Neural cell (in vitro differentiated cells): ENCODE measurements around the gene HCN1. TPM values are rescaled to one million over a fixed set of nuclear protein-coding genes. Genes with fewer than 3 reads are reported as not detected.

Experiments used
- H2AFZ ChIP-seq: fragments of 200-600, 300-800 bp; sonication (generic), shearing (Covaris generic); 2 replicates; pipeline ENCODE4 v1.6.0; 2014; ENCODE audit warnings: low read depth, mild to moderate bottlenecking, antibody characterized with exemption, low read length, moderate library complexity
- H3F3A ChIP-seq: fragments of 200-600 bp; shearing (Covaris generic); 2 replicates; pipeline ENCODE4 v1.6.1; 2016; ENCODE audit warnings: mild to moderate bottlenecking, moderate library complexity, mixed read lengths, antibody characterized with exemption, low read length; ENCODE audit not compliant: insufficient read depth, poor library complexity, severe bottlenecking
- H3K27ac ChIP-seq: fragments of 200-600, 300-800 bp; sonication (generic), shearing (Covaris generic); 2 replicates; pipeline ENCODE4 v1.5.1; 2014; ENCODE audit warnings: mild to moderate bottlenecking, low read length, moderate library complexity
- H3K27me3 ChIP-seq: fragments of 300-800, 200-600 bp; sonication (generic), shearing (Covaris generic); 2 replicates; pipeline ENCODE4 v1.6.0; 2014; ENCODE audit warnings: mild to moderate bottlenecking, low read depth, low read length, moderate library complexity; ENCODE audit not compliant: insufficient read depth
- H3K36me3 ChIP-seq: fragments of 300-800, 200-600 bp; sonication (generic), shearing (Covaris generic); 2 replicates; pipeline ENCODE4 v1.5.1; 2014; ENCODE audit warnings: mild to moderate bottlenecking, antibody characterized with exemption, low read length, moderate library complexity; ENCODE audit not compliant: insufficient read depth
- H3K4me2 ChIP-seq: fragments of 300-800, 200-600 bp; sonication (generic), shearing (Covaris generic); 2 replicates; pipeline ENCODE4 v1.6.0; 2014; ENCODE audit warnings: mild to moderate bottlenecking, low read length
- H3K4me3 ChIP-seq: fragments of 300-800, 200-600 bp; sonication (generic), shearing (Covaris generic); 2 replicates; pipeline ENCODE4 v1.5.1; 2014; ENCODE audit warnings: mild to moderate bottlenecking, low read length, moderate library complexity
- H3K79me2 ChIP-seq: fragments of 200-600 bp; shearing (Covaris generic); replicated peaks from 2 replicates; pipeline ENCODE4 v1.6.0; 2014; ENCODE audit warnings: mild to moderate bottlenecking, low read length, moderate library complexity; ENCODE audit not compliant: insufficient read depth
- H3K9ac ChIP-seq: fragments of 300-800, 200-600 bp; sonication (generic), shearing (Covaris generic); 2 replicates; pipeline ENCODE4 v1.6.1; 2016; ENCODE audit warnings: mild to moderate bottlenecking, low read length, mixed read lengths
- H3K9me2 ChIP-seq: fragments of 200-600 bp; shearing (Covaris generic); 2 replicates; pipeline ENCODE4 v1.6.1; 2016; ENCODE audit warnings: mild to moderate bottlenecking, low read length, mixed read lengths; ENCODE audit not compliant: insufficient read depth
- H3K9me3 ChIP-seq: fragments of 200-600, 300-800 bp; sonication (generic), shearing (Covaris generic); 2 replicates; pipeline ENCODE4 v1.6.1; 2016; ENCODE audit warnings: mild to moderate bottlenecking, mixed run types, low read length, moderate library complexity, mixed read lengths
- H4K20me1 ChIP-seq: fragments of 200-600 bp; shearing (Covaris generic); 2 replicates; pipeline ENCODE4 v1.6.1; 2016; ENCODE audit warnings: mild to moderate bottlenecking, mixed run types; ENCODE audit not compliant: insufficient read depth
- EP300 ChIP-seq: fragments of 450-650 bp; conservative IDR thresholded peaks from 2 replicates; pipeline ENCODE4 v1.6.1; 2014; ENCODE audit warnings: antibody characterized with exemption, mild to moderate bottlenecking, moderate library complexity; ENCODE audit not compliant: poor library complexity, severe bottlenecking
- EZH2 ChIP-seq: fragments of 200-600, 300-800 bp; shearing (Covaris generic), sonication (generic); IDR thresholded peaks from 2 replicates; pipeline ENCODE4 v1.6.1; 2014; ENCODE audit warnings: antibody characterized with exemption, low read length, borderline replicate concordance, mild to moderate bottlenecking; ENCODE audit not compliant: insufficient read depth, poor library complexity, severe bottlenecking
- MXI1 ChIP-seq: fragments of 450-650 bp; conservative IDR thresholded peaks from 2 replicates; pipeline ENCODE4 v1.6.1; 2014; ENCODE audit warnings: antibody characterized with exemption, mild to moderate bottlenecking; ENCODE audit not compliant: poor library complexity, severe bottlenecking
- POLR2AphosphoS5 ChIP-seq: IDR thresholded peaks from 2 replicates; pipeline ENCODE4 v1.6.1; 2012
- RAD21 ChIP-seq: fragments of 450-650 bp; conservative IDR thresholded peaks from 2 replicates; pipeline ENCODE4 v1.6.1; 2014; ENCODE audit warnings: antibody characterized with exemption, mild to moderate bottlenecking, moderate library complexity
- SMC3 ChIP-seq: fragments of 450-650 bp; conservative IDR thresholded peaks from 2 replicates; pipeline ENCODE4 v1.6.1; 2014; ENCODE audit warnings: antibody characterized with exemption, mild to moderate bottlenecking, moderate library complexity; ENCODE audit not compliant: poor library complexity
- TAF1 ChIP-seq: IDR thresholded peaks from 2 replicates; pipeline ENCODE4 v1.6.1; 2012; ENCODE audit warnings: low read depth
- polyA plus RNA-seq: library from polyadenylated mRNA; depleted of rRNA; stranded (reverse); fragments of >200 nt; gene quantifications from 2 replicates; pipeline ENCODE4 v1.2.3, GENCODE V29; 2014
- TF ChIP-seq, protein P1 (sequence below): fragments of 450-650 bp; IDR thresholded peaks from 2 replicates; pipeline ENCODE4 v1.5.1; 2014; ENCODE audit warnings: antibody characterized with exemption, mild to moderate bottlenecking, moderate library complexity; ENCODE audit not compliant: poor library complexity, severe bottlenecking
- TF ChIP-seq, protein P2 (sequence below): IDR thresholded peaks from 2 replicates; pipeline ENCODE4 v1.6.1; 2012; ENCODE audit warnings: borderline replicate concordance

Gene HCN1
- polyA plus RNA-seq, 1 donor from 2014 or later = 1.4 TPM

DNA sequence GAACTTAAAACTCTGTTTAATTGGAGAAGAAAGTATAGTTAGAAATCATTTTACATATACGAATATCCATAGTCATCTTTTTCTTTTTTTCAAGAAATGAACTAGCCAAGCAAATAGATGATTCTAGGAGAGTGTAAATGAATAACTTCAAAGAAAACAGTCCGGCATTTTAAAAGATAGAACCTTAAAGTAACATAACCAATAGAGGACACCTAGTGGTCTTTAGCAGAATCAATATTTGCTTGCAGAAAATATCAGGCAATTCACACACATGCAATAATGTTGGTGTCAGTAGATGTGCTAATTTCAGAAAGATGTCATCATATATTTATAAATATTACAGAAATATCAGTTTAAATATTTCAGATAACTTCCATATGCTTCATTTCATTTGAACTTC lies 57.1 kb downstream of the HCN1 start:
- Histone ChIP-seq H3K36me3 (no peaks in the 10 kb centered on the region), H3K9me2 (no peaks in the 10 kb centered on the region), H3K79me2 (no peaks in the 10 kb centered on the region), H3K4me3 (no peak overlapping the region), H3K27me3 (no peaks in the 10 kb centered on the region), H3K27ac (no peak overlapping the region), H3K9me3 (no peaks in the 10 kb centered on the region), H4K20me1 (no peaks in the 10 kb centered on the region), H3K4me2 (no peak overlapping the region), H3F3A (no peaks in the 10 kb centered on the region), H3K9ac (no peak overlapping the region), H2AFZ (no peak overlapping the region)
- TF ChIP-seq EP300 (no peak), EZH2 (no peak), SMC3 (peak; percentile 80), TAF1 (no peak), POLR2AphosphoS5 (no peak), RAD21 (peak; percentile 76), MXI1 (no peak)
- TF ChIP-seq, protein P1, sequence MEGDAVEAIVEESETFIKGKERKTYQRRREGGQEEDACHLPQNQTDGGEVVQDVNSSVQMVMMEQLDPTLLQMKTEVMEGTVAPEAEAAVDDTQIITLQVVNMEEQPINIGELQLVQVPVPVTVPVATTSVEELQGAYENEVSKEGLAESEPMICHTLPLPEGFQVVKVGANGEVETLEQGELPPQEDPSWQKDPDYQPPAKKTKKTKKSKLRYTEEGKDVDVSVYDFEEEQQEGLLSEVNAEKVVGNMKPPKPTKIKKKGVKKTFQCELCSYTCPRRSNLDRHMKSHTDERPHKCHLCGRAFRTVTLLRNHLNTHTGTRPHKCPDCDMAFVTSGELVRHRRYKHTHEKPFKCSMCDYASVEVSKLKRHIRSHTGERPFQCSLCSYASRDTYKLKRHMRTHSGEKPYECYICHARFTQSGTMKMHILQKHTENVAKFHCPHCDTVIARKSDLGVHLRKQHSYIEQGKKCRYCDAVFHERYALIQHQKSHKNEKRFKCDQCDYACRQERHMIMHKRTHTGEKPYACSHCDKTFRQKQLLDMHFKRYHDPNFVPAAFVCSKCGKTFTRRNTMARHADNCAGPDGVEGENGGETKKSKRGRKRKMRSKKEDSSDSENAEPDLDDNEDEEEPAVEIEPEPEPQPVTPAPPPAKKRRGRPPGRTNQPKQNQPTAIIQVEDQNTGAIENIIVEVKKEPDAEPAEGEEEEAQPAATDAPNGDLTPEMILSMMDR = peak; percentile 70
- TF ChIP-seq, protein P2, sequence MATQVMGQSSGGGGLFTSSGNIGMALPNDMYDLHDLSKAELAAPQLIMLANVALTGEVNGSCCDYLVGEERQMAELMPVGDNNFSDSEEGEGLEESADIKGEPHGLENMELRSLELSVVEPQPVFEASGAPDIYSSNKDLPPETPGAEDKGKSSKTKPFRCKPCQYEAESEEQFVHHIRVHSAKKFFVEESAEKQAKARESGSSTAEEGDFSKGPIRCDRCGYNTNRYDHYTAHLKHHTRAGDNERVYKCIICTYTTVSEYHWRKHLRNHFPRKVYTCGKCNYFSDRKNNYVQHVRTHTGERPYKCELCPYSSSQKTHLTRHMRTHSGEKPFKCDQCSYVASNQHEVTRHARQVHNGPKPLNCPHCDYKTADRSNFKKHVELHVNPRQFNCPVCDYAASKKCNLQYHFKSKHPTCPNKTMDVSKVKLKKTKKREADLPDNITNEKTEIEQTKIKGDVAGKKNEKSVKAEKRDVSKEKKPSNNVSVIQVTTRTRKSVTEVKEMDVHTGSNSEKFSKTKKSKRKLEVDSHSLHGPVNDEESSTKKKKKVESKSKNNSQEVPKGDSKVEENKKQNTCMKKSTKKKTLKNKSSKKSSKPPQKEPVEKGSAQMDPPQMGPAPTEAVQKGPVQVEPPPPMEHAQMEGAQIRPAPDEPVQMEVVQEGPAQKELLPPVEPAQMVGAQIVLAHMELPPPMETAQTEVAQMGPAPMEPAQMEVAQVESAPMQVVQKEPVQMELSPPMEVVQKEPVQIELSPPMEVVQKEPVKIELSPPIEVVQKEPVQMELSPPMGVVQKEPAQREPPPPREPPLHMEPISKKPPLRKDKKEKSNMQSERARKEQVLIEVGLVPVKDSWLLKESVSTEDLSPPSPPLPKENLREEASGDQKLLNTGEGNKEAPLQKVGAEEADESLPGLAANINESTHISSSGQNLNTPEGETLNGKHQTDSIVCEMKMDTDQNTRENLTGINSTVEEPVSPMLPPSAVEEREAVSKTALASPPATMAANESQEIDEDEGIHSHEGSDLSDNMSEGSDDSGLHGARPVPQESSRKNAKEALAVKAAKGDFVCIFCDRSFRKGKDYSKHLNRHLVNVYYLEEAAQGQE = no peak

DNA sequence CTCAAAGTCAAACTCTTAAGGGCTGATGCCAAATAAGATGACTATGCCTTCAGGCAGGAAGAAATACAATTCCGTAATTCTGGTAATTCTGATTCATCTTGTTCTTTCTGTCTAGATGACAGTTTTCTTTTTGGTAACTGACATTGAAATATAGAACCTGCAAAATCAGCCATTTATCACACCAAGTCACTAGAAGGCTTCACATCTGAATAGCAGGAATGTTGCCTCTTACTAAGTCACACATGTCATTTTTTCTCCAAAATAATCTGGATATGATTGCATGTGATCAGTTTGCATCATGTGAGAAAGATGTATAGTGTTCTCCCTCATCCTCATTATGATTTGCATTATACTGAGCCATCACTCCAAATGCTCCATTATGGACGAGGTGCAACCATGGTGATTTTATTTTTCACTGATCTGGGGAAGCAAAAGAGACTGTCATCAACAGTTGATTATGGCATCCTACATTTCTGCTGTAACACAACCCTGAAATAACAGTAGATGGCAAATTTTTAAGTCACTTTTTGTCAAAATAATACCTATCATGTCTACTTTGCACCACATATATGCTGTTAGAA lies 69.0 kb downstream of the HCN1 start:
- H3K9ac ChIP-seq = no peak overlapping the region
- no peaks in the 10 kb centered on the region for H3K27me3 ChIP-seq
- TF ChIP-seq EP300 = peak; percentile 93
- TF ChIP-seq POLR2AphosphoS5 = peak; percentile 50
- TF ChIP-seq, protein P2 = peak; percentile 22
- TF ChIP-seq TAF1 = no peak
- TF ChIP-seq RAD21 = peak; percentile 21
- TF ChIP-seq SMC3 = no peak
- H3K9me2 ChIP-seq = no peaks in the 10 kb centered on the region
- peak overlapping the region; percentile 41 for H3K4me2 ChIP-seq
- peak overlapping the region; percentile 65 for H3K27ac ChIP-seq
- H3K4me3 ChIP-seq = no peak overlapping the region
- H3K36me3 ChIP-seq = no peaks in the 10 kb centered on the region
- peaks cover 3% of the 10 kb centered on the region for H3F3A ChIP-seq
- no peak overlapping the region for H2AFZ ChIP-seq
- H3K79me2 ChIP-seq = no peaks in the 10 kb centered on the region
- no peaks in the 10 kb centered on the region for H4K20me1 ChIP-seq
- H3K9me3 ChIP-seq = no peaks in the 10 kb centered on the region
